ENCODE measurements around the gene ZNF500.
A peak's percentile ranks its signal among the peaks of the same experiment; 100 is the strongest.

Gene ZNF500

DNA sequence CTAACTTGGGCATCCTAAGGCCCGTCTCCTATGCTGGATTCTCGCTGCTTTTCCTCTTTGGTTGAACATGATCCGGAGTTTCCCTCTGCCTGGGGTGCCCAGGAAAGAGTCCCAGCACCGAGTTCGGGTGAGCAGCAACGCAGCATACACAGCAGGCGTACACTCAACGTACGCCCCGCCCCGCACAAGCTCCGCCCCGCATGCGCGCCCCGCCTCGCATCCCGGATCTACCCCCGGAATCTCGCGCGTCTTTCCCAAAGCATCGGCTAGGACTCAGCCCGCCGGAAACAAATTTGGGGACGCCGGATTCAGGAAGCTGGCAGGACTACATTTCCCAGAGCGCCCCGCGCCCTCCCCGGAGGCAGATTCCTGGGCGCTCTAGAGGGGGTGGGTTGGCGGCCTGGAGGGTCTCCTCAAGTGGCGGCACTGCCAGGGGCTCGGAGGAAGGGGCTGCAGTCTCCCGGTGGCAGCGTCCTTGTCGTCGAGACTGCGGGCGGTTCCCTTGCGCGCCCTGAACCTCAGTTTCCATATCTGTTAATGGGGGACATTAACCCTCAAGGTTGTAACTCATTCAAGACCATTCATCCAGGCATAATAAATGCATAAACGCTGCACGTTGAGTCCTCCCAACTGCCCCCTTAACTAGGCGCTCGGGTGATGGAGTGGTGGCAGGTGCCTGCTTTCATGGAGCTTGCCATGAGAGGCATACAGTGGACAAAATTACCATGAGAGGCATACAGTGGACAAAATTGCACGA lies 1.8 kb upstream of the ZNF500 start:
- peak; percentile 96 for DNase-seq

- DNase-seq: no peak
These were observed 1.0 kb upstream of the ZNF500 start for GRCh38 chr16:4767872-4768548.

GRCh38 chr16:4765511-4766474 lies 1.2 kb downstream of the ZNF500 start:
- no peak for DNase-seq

DNA sequence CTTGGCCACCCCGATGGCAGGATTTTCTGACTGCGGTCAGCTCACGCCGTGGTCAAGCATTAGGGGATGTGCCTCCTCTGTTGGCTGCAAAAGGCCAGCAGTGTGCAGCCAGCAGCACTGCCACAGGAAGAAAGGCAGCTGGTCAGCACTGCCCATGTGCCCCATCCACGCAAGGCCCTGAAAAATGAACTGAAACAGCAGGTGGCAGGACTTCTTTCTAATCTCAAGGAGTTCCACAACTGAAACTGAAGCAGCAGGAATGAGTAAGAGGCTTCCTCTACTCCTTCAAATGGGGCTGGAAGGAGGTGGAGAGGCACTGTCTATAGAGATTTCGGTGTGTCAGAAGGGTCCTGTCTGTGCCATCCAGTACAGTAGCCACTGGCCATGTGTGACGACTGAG lies 3.2 kb downstream of the ZNF500 start:
- DNase-seq: no peak

DNA sequence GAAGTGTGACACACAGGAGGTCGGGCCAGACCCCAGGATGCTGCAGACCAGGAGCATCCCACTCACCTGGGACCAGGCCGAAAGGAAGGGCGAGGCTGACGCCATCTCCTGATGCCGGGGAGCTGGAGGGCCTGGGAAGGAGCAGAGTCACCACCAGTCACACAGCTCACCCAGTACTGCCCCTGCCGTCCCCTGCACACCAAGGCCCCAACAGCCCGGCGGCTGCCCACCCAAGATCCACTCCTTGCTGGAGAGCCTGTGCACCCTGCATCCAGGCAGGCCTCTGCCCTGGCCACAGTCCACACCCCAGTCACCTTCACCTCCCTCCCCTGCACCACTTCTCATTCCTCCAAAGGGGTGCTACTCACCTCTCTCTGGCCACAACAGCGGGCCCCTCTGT lies 4.8 kb downstream of the ZNF500 start:
- DNase-seq: no peak

DNA sequence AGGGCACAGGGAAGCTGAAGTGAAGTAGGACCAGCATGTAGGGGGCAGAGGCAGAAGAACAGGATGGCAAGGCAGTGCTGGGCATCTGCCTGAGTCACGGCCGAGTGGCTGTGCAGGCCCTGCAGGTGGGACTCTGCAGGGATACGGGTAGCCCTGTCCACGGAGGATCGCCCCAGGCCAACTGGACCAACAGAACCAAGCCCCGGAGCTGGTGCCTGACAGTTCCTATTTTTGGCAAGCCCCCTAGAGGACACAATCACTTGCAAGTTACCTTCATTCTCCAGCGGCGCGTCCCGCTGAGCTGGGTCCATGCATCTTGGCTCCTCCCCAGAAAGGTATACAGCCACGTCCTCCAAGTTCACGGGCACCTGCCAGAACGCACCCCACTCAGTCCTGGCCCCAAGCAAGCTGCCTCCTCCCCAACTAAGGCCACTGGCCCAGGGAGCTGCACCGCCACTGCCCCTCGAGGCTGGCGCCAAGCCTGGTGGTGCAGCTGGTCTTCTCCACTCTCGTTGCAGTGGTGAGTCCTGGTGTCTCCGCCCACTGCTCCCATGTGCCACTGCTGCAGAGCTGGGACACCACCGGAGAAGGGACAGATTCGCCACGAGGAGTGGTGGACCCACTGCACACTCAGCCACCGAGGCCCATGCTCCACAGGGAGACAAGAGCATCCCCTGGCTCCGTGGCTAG lies 6.6 kb downstream of the ZNF500 start:
- no peak for DNase-seq

DNA sequence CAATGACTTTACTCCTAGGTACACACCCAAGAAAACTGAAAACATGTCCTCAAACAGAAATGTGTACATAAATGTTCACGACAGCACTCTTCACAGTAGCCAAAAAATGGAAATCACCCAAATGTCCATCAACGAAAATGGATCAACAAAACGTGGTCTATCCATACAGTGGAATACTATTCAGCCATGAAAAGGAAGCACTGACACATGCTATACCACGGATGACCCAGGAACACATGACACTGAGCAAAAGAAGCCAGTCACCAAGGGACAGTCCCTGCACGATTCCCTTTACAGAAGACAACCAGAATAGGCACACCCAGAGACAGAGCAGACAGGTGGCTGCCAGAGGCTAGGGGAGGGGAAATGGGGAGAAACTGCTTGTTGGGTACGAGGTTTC lies 11.3 kb downstream of the ZNF500 start:
- no peak for DNase-seq

- DNase-seq: no peak
These were observed 12.1 kb downstream of the ZNF500 start for GRCh38 chr16:4754865-4755264.

DNA sequence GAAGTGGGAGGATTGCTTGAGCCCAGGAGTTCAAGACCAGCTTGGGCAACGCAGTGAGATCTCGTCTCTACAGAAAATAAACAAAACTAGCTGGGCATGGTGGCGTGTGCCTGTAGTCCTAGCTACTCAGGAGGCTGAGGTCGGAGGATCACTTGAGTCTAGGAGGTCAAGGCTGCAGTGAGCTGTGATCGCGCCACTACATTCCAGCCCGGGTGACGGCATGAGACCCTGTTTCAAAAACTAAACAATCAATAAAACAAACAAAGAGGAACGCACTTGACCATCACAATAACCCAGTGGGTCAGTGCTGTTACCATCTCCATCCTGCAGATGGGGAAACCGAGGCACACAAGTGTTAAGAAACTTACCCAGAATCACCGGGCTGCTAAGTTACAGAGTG lies 13.7 kb downstream of the ZNF500 start:
- DNase-seq: no peak

- DNase-seq: no peak
These were observed 14.4 kb downstream of the ZNF500 start for GRCh38 chr16:4752351-4753100.

DNA sequence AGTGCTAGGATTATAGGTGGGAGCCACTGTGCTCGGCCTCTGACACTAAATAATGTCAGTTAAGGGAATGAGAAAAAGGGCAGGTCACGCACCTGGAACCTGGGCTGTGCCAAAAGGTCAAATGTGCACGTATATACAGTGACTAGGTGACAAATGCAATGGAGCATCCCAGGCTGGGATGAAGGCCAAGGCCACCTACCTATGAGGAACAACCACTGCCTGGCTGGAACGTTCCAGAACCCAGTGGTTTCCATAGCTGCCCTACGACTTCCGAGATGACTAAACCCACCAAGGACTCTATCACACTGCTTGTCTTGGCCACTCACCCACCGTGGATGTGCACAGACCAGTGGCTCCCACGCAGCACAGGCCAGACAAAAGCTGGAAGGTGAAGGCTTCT lies 16.1 kb downstream of the ZNF500 start:
- DNase-seq: no peak

DNA sequence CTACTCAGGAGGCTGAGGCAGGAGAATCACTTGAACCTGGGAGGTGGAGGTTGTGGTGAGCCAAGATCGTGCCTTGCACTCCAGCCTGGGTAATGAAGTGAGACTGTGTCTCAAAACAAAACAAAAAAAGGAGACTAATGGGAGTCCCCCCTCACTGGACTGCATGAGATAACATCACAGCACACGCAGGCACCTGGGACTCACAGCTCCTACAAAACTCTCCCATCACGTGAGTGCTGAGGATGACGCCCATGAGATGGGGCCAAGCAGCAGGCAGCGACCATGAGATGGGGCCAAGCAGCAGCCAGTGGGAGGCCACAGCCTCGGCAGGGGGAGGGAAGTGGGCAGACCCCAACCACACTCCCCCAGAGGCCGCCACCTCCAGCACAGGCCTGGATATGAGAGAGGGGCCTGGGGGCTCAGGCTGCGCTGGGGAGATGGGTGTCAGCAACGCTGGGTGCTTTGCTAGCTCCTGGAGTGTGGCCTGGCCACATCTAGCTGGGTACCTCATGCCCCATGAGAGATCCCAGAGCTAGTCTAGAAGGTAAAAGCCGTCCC lies 17.2 kb downstream of the ZNF500 start:
- no peak for DNase-seq

GRCh38 chr16:4748682-4749411 lies 18.1 kb downstream of the ZNF500 start:
- DNase-seq: no peak

GRCh38 chr16:4747906-4748681 lies 18.9 kb downstream of the ZNF500 start:
- no peak for DNase-seq

DNA sequence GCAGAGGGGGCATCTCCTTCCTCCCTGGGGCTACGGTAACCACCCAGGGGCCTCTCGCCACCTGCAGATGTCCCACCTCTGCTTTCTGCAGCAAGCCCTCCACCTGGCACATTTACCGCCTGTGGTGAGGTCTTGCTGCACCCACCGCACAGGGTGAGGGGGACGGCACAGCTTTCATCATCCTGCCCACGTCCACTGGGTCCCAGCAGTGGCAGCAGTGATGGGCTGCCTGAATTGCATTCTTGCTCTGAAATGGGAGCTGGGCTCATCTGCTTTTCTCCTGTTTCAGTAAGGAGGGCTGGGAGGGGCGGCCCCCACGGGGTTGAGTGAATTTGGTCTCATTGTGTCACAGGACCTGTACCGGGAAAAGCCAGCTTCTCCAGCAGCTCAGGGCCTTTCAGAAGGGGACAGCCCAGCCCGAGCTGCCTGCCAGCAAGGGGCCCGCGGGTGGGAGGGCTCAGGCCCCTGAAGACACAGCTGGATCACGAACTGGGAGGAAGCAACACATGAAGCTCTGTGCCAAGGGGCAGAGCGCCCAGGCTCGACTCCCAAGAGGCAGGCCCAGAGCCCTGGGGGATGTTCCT lies 19.9 kb downstream of the ZNF500 start:
- no peak for DNase-seq

- no peak for DNase-seq
These were observed 20.7 kb downstream of the ZNF500 start for GRCh38 chr16:4746215-4746614.

- no peak for DNase-seq
These were observed 21.7 kb downstream of the ZNF500 start for GRCh38 chr16:4745274-4745569.

DNA sequence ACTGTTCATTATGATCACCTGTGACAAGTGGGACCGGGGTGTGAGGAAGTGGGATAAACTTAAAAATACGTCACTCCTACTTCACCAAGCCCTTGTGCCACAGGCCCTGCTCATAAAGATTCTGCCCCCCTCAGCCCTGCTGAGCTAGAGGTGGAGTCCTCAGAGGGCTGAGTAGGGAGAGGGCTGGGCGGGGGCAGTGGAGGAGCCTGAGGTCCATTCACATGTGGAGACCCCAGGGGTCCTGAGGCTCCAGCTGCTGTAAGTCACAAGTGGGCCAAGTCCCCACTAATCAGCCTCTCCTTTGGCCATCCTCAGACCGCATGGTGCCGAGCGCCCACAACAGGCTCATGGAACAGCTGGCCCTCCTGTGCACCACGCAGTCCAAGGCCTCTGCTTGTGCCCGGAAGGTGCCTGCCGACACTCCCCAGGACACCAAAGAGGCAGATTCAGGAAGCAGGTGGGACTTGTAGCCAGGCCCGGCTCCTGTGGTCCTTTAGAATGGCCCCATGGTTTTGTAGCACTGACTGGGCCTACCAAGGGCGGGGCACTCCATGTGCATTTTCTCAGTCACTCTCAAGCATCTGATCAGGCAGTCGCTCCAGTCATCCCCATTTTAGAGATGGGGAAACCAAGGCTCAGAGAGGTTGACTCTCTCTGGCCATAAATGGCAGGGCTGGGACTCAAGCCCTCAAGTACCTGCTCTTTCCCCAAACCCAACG lies 22.2 kb downstream of the ZNF500 start:
- DNase-seq: no peak

DNA sequence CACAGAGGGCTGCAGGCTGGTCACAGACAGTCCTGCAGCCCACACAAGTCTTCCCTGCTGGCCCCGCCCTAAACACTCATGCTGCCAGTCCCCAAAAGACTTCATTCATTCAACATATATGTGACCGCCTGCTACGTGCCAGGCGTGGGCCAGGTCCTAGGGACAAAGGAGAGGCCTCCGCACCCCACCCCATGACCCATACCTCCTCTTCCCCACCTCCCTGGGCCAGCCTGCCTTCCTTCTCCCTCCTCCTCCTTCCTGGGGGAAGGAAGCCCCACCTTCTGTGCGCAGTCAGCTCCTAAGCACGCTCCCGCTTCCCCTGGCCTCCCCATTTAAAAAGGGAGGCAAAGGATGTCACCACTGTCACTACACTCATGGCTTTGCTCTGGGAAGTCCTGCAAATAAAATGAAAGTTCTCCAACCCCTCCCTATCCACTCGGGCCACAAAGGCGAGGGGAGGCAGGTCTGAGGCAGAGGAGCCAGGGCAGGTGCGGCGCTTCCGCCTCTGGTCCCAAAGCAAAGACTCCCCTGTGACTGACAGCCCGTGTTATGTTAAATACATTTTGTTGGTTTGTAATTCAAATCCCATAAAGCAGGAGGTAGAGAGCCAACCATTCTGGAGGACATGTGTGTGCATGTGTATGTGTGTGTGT lies 23.6 kb downstream of the ZNF500 start:
- DNase-seq: no peak
